Activated CD8-positive, alpha-beta memory T cell treated with anti-CD3 and anti-CD28 coated beads, Interleukin-2, amount 50 U/mL, for 24 hours (primary cell): ENCODE data around the gene GOLGA8S.
"Not testable (repeated sequence)": the region's sequence is repeated elsewhere in the genome, so short reads cannot be mapped to it uniquely, and the experiment has no call there.

Experiments used
- DNase-seq: peaks from one replicate; pipeline ENCODE4 v3.0.0-alpha.2; 2020; ENCODE audit errors: extremely low read depth

The GOLGA8S gene

GRCh38 chr15:23398357-23398756, 43.8 kb downstream of the GOLGA8S start:
- DNase-seq: not testable (repeated sequence)

DNA sequence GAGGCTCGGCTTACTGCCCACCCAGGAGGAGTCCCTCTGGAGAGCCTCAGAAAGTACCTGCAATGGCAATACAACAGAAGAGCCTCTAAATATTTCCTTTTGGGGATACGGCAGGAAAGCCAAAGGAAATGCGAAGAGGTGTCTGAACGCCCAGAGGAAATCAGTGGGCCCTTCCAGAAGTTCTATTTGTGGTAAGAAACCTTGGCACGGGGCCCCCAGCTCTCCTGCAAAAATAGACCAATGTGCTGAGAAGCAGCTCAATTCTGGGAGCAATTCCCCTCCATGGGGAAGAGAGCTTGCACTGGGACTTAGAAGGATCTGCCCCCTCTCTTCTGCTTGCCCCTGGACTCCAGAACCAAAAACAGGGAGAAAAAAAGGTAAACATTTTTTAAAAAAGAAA, 44.7 kb downstream of the GOLGA8S start:
- DNase-seq: not testable (repeated sequence)

DNA sequence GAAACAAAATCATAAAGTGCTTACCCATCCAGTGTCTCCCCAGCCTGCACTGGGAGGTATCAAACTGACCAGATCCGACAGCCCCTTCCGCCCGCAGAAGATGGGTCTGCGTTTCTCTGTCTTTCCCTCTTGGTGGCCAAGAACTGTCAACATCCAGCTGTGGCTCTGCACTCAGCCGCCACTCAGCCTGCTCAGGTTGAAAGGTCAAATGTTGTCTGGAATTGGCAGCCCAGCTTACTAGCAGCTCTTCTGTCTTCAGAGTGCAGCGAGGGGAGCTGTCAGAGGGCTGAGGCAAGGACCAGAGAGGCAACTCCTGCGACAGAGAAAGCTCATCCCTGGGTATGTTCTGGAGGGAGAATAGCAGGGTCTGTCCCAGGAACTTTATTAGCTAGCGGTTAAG, 47.1 kb downstream of the GOLGA8S start:
- DNase-seq: no peak

DNA sequence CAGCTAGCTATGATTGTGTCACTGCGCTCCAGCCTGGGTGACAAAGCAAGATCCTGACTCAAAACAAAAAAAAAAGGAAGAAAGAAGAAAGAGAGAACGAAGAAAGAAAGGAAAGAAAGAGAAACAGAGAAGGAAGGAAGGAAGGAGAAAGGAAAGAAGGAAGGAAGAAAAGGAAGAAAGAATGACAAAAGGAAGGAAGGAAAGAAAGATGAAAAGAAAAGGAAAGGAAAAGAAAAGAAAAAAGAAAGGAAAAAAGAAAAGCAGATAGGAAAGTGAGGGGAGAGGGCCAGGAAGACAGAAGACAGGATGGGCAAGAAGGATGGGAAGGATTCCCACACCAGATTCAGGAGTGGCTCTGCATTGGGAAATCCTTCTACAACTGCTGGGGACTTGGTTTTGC, 47.6 kb downstream of the GOLGA8S start:
- no peak for DNase-seq

DNA sequence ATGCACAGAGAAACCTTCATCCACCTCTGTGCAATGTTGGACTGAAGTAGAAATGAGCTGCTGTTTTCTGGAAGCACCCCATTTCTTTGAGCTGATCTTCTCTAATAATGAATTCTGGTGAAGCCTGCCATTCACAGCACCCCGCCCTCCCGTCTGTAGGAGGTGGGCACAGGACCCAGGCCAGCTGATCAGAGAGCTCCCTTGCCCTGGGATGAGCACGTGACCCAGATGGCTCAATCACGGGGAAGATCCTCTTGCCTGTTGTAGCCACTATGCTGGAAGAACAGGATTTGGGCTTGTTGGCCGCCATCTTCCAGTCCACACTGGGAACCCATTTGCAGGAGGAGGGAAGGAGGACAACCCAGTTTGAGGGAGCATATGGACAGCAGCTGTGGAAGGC, 48.0 kb downstream of the GOLGA8S start:
- DNase-seq: no peak

- no peak for DNase-seq
Measured at GRCh38 chr15:23403550-23403949, 49.0 kb downstream of the GOLGA8S start.

DNA sequence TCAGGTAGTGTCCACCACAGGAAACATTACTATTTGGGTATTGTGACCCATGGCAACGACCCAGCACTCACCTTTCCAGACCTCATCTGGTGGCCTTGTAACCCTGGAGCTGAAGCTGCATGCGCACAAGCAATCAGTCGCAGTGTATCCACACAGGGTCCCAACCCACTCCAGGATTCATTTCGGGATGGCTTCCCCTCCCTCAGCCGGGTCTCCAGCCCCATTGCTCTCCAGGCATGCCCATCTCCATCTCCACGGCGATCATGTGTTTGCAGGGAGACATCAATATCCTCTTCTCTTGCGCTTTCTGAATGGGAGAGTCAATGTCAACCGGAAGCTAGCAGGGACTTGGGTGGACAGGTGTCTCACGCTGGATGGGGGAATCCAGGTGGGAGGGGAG, 57.3 kb downstream of the GOLGA8S start:
- no peak for DNase-seq

DNA sequence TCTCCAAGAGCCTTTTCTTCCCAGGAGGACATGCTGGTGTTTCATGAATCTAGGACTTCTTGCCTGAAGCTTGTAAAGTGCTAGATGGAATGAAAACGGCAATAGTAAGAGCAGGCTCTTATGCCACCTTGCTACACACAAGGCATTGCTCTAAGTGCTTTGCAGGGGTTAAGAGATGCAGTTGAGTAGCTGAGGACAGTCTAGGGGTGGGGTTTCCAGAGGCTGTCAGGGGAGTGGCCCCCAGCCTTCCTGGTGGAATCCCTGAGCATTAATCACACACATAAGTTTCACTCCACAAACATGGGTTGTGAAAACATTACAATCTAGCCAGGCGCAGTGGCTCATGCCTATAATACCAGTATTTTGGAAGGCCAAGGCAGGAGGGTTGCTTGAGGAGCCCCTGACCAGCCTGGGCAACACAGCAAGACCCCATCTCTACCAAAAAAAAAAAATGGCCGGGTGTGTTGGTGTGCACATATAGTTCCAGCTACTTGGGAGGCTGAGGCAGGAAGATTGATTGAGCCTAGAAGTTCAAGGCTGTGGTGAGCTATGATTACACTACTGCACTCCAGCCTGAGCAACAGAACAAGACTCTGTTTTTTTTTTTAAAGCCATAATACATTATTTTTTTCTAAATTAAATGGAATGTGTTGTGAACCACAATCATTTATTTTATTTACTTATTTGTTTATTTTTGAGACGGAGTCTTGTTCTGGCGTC, 58.5 kb downstream of the GOLGA8S start:
- DNase-seq: not testable (repeated sequence)
